GM12875 (cell line): ENCODE measurements around the gene MAPK8IP1.

ENCODE experiments used
- H3K4me3 ChIP-seq: one replicate; pipeline ENCODE4 v1.5.1; 2011; ENCODE audit warnings: low read depth, low read length, control low read depth
- CTCF ChIP-seq: IDR thresholded peaks from 2 replicates; pipeline ENCODE4 v1.5.1; 2011; ENCODE audit warnings: low read depth, mild to moderate bottlenecking, control low read depth, inconsistent platforms, low read length, moderate library complexity, borderline replicate concordance; ENCODE audit not compliant: insufficient read depth

The MAPK8IP1 gene

DNA sequence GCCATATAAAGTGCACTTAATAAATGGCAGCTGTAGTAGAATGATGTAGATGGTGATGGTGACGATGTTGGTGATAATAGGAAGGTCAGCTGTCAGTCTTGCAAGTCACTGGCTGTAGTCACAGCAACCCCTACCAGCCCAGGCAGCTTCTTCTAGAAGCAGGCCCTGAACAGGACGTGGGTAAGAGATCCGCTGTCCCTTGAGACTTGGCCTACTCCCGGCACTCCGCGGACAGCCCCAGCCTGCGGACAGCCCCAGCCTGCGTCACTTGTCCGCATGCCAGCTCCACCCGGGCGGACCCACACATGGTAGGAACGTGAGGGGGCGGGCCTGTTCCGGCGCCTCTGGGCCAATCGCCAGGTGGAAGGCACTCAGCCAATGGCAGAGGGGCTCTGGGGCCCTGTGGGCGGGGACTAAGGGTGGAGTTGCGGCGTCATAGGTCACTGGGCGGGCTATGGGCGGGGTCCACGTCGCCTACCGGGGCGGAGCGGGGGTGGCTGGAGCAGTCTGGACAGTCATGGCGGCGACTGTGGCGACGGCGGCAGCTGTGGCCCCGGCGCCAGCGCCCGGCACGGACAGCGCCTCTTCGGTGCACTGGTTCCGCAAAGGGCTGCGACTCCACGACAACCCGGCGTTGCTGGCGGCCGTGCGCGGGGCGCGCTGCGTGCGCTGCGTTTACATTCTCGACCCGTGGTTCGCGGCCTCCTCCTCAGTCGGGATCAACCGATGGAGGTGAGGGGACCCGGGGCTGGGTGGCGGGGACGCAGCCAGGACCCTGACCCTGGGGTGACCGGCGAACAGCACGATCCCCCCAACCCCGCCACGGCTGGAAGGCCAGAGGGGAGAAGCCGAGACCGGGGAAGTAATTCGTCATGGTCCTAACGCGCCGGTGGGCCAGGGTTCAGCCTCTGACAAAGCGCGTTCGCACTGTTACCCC is 38.2 kb upstream of the MAPK8IP1 start, which contains the start of gene CRY2:
TSS of gene CRY2 (plus strand) at position 502 of the 937 bp plus-strand sequence. CDS start at position 518, 16 bp downstream.
- no peak for TF ChIP-seq CTCF
- H3K4me3 ChIP-seq, result peak within 1 kb of the TSS; percentile 93

GRCh38 chr11:45847911-45848316 is 37.5 kb upstream of the MAPK8IP1 start:
- peak overlapping the region; percentile 93 for H3K4me3 ChIP-seq
- peak; percentile 13; the same call in 1 of the 2 replicates for TF ChIP-seq CTCF

DNA sequence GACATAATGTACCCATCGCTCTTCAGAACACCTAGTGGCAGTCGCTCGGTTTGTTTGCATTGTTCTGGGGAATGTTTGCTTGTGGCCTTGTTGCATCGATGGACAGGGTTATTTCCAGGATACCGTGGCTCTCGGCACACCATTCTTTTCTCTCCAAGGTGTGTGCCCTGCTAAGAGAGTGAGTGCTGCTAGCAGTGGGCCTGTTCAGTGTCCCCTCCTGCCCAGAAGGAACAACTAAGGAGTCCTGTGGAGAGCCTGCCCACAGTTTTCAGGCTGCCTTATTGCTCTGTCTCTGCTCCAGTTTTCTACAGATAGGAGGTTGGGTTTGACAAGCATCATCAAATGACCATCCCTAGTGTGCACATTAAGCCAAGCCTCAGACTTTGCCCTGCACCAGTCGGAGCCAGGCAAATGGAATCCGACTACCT is 36.8 kb upstream of the MAPK8IP1 start:
- no peak for TF ChIP-seq CTCF
- no peak overlapping the region for H3K4me3 ChIP-seq

GRCh38 chr11:45850446-45850845 is 35.0 kb upstream of the MAPK8IP1 start:
- no peak overlapping the region for H3K4me3 ChIP-seq
- TF ChIP-seq CTCF, result no peak

GRCh38 chr11:45851228-45851627 is 34.2 kb upstream of the MAPK8IP1 start:
- TF ChIP-seq CTCF, result no peak

DNA sequence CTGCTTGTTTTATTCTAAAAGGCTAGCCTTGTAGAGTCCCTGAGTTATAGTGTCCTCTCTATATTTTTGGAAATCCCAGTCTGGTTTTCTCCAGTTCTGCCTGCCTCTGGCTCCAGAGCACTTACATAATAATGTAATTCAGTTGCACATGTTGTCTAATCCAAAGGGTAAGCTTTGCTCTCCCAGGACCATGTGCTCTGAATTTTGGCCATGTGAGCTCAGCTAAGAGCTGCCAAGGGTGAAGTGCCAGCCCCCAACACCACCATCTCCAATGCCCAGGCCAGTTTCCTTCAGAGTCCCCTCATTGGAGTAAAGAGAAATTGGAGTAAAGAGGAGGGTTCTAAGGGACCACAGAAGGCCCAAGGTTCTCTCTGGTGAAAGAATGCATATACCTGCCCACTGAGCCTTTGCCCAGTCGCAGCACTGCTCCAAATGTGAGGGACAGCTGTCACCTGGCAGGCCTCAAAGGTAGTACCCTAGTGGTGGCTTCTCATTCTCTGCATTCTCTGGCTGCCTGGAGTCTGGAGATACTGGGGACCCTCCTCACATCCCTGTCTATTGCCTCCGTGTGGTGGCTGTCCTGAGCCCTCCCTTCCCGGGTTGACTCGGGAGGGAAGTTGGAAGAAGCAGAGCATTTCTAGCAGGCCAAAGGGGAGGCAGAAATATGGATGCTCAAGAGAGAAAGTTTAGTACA is 33.3 kb upstream of the MAPK8IP1 start:
- 0 out of 2 replicates have a peak, but pooled peaks have one; percentile 10 for TF ChIP-seq CTCF
- no peak overlapping the region for H3K4me3 ChIP-seq

More at GRCh38 chr11:45851228-45851627, 34.2 kb upstream of the MAPK8IP1 start:
- H3K4me3 ChIP-seq, result no peak overlapping the region
